Stimulated activated CD4-positive, alpha-beta T cell treated with anti-CD3 and anti-CD28 coated beads, Interleukin-4, amount 100 ng/mL, for 24 hours (primary cell): ENCODE data around the gene ARHGEF18.
A peak's percentile ranks its signal among the peaks of the same experiment; 100 is the strongest.
"Not testable (repeated sequence)": the region's sequence is repeated elsewhere in the genome, so short reads cannot be mapped to it uniquely, and the experiment has no call there.

Experiments used
- DNase-seq: peaks from one replicate; pipeline ENCODE4 v3.0.0-alpha.2; 2020

Gene ARHGEF18

GRCh38 chr19:7348587-7349230 lies at the start of gene ARHGEF18:
Gene ARHGEF18 (plus strand): TSS chr19:7348937. CDS start chr19:7362891, 13,954 bp downstream.
- DNase-seq = peak; percentile 53

GRCh38 chr19:7301525-7301924 lies 47.2 kb upstream of the ARHGEF18 start:
- no peak for DNase-seq

GRCh38 chr19:7303470-7303869 lies 45.3 kb upstream of the ARHGEF18 start:
- DNase-seq = no peak

- no peak for DNase-seq
Observed at GRCh38 chr19:7304200-7304599, 44.5 kb upstream of the ARHGEF18 start.

- no peak for DNase-seq
Observed at GRCh38 chr19:7307590-7308218, 41.0 kb upstream of the ARHGEF18 start.

- not testable (repeated sequence) for DNase-seq
Observed at GRCh38 chr19:7308327-7308726, 40.4 kb upstream of the ARHGEF18 start.

GRCh38 chr19:7311911-7312310 lies 36.8 kb upstream of the ARHGEF18 start:
- no peak for DNase-seq

- DNase-seq = no peak
Observed at GRCh38 chr19:7312816-7313215, 35.9 kb upstream of the ARHGEF18 start.

- no peak for DNase-seq
Observed at GRCh38 chr19:7318176-7318575, 30.6 kb upstream of the ARHGEF18 start.

- peak; percentile 51 for DNase-seq
Observed at GRCh38 chr19:7326105-7326877, 22.4 kb upstream of the ARHGEF18 start.

GRCh38 chr19:7327802-7328201 lies 20.9 kb upstream of the ARHGEF18 start:
- DNase-seq = no peak

GRCh38 chr19:7328647-7329046 lies 20.1 kb upstream of the ARHGEF18 start:
- DNase-seq = no peak

GRCh38 chr19:7331446-7331845 lies 17.3 kb upstream of the ARHGEF18 start:
- DNase-seq = no peak

GRCh38 chr19:7333198-7334118 lies 15.3 kb upstream of the ARHGEF18 start:
- DNase-seq = no peak

GRCh38 chr19:7336321-7336973 lies 12.3 kb upstream of the ARHGEF18 start:
- DNase-seq = no peak

- no peak for DNase-seq
Observed at GRCh38 chr19:7337380-7338194, 11.2 kb upstream of the ARHGEF18 start.

- peak; percentile 87 for DNase-seq
Observed at GRCh38 chr19:7340959-7341837, 7.5 kb upstream of the ARHGEF18 start.

GRCh38 chr19:7342143-7342542 lies 6.6 kb upstream of the ARHGEF18 start:
- no peak for DNase-seq

- no peak for DNase-seq
Observed at GRCh38 chr19:7346488-7346971, 2.2 kb upstream of the ARHGEF18 start.

GRCh38 chr19:7346997-7347396 lies 1.7 kb upstream of the ARHGEF18 start:
- not testable (repeated sequence) for DNase-seq
